Calu3 (cell line): ENCODE measurements around the gene FOXE1. TPM values are rescaled to one million over a fixed set of nuclear protein-coding genes. Genes with fewer than 3 reads are reported as not detected.

Experiments
- BruUV-seq: library from RNA; stranded (reverse); fragments of 400-500 nt; replicated peaks from 2 replicates; lab custom pipeline; 2021; lab: Mats Ljungman, UMichigan
- CTCF ChIA-PET: fragments of 300-600 bp; sonication (Branson Sonifier 250); formaldehyde crosslinking; loops from one replicate; lab custom pipeline; 2022; ENCODE audit warnings: antibody characterized with exemption; lab: Charles Lee
- DNase-seq: peaks from one replicate; pipeline ENCODE4 v3.0.0; 2022
- H3K27ac Mint-ChIP-seq: one replicate; pipeline ENCODE4 v1.8.0; 2022; ENCODE audit warnings: mixed read lengths; ENCODE audit not compliant: unreplicated experiment
- H3K27me3 Mint-ChIP-seq: one replicate; pipeline ENCODE4 v1.8.0; 2022; ENCODE audit warnings: mixed read lengths; ENCODE audit not compliant: unreplicated experiment
- H3K36me3 Mint-ChIP-seq: one replicate; pipeline ENCODE4 v1.8.0; 2022; ENCODE audit warnings: mild to moderate bottlenecking, moderate library complexity, mixed read lengths; ENCODE audit not compliant: insufficient read depth, unreplicated experiment
- H3K4me1 Mint-ChIP-seq: one replicate; pipeline ENCODE4 v1.8.0; 2022; ENCODE audit warnings: mild to moderate bottlenecking, low read depth, mixed read lengths; ENCODE audit not compliant: unreplicated experiment
- H3K4me3 Mint-ChIP-seq: one replicate; pipeline ENCODE4 v1.8.0; 2022; ENCODE audit warnings: mild to moderate bottlenecking, low read depth, moderate library complexity, mixed read lengths; ENCODE audit not compliant: unreplicated experiment
- H3K9me3 Mint-ChIP-seq: one replicate; pipeline ENCODE4 v1.8.0; 2022; ENCODE audit warnings: low read depth, mixed read lengths; ENCODE audit not compliant: unreplicated experiment
- intact Hi-C: fragments of 100-400 bp; cut with micrococcal nuclease; formaldehyde crosslinking; loops from one replicate; pipeline ENCODE4 v1.10.0; 2022; ENCODE audit not compliant: unreplicated experiment
- total RNA-seq: library from RNA; stranded (reverse); gene quantifications from 2 replicates; pipeline ENCODE4 v1.2.3, GENCODE V29; 2022
- TF ChIP-seq, protein P1 (sequence below): fragments of 200-600 bp; IDR thresholded peaks from one replicate; pipeline ENCODE4 v1.8.0; 2022; ENCODE audit warnings: antibody characterized with exemption; ENCODE audit not compliant: unreplicated experiment

The FOXE1 gene
- total RNA-seq, 1 experiment from 2014 or later: 9.1 TPM

DNA sequence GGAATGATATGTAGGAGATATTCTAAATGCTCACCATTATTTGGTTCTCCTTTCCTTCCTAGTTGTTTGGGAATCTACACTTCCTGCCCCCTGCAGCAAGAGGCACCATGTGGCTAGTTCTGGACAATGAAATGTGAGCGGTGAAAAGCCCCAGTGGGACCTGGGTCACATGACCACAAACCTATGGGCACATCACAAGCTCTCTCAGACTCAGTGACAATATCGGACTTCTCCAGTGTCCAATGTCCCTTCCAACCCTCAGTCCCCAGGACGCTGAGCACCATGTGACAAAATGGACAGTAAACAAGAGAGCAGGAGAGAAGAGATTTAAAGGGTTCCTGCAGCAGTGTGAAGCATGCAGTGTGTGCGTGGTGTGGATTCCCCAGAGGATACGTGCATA, 44.6 kb upstream of the FOXE1 start:
- DNase-seq: no peak
- no peaks in the 10 kb centered on the region for H3K9me3 Mint-ChIP-seq
- no peaks in the 10 kb centered on the region for H3K27me3 Mint-ChIP-seq
- intact Hi-C loops: no loop called here
- peaks cover 21% of the 10 kb centered on the region for H3K4me1 Mint-ChIP-seq
- no peak overlapping the region for H3K4me3 Mint-ChIP-seq
- peak overlapping the region; percentile 82 for H3K27ac Mint-ChIP-seq
- CTCF ChIA-PET: interaction anchor here (1.6 kb wide), 1 partner anchor 45 kb away, joined by 3 read pairs; no protein-coding TSS in a partner anchor
- TF ChIP-seq, protein P1, sequence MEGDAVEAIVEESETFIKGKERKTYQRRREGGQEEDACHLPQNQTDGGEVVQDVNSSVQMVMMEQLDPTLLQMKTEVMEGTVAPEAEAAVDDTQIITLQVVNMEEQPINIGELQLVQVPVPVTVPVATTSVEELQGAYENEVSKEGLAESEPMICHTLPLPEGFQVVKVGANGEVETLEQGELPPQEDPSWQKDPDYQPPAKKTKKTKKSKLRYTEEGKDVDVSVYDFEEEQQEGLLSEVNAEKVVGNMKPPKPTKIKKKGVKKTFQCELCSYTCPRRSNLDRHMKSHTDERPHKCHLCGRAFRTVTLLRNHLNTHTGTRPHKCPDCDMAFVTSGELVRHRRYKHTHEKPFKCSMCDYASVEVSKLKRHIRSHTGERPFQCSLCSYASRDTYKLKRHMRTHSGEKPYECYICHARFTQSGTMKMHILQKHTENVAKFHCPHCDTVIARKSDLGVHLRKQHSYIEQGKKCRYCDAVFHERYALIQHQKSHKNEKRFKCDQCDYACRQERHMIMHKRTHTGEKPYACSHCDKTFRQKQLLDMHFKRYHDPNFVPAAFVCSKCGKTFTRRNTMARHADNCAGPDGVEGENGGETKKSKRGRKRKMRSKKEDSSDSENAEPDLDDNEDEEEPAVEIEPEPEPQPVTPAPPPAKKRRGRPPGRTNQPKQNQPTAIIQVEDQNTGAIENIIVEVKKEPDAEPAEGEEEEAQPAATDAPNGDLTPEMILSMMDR: no peak
- H3K36me3 Mint-ChIP-seq: peaks cover 20% of the 10 kb centered on the region
- no TSS peak for BruUV-seq

DNA sequence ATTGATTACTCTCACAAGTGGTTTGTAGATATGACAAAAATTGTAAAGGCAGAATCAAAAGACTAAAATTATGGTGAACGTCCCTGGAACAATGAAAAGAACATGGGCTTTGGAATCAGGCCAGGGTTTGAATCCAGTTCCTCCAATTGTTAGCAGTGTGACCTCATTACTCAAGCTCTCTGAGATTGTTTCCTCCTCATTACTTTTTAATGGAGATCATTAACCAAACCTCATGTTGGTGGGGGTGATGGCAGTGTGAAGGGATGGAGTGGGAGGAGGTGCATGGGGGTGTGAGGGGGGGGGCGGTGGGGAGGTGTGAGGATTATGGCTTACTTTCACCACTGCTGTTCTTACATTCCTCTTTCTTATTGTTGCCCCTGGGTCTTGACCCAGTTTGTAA, 44.1 kb upstream of the FOXE1 start:
- Mint-ChIP-seq H3K27ac (peak overlapping the region; percentile 82), H3K27me3 (no peaks in the 10 kb centered on the region)

DNA sequence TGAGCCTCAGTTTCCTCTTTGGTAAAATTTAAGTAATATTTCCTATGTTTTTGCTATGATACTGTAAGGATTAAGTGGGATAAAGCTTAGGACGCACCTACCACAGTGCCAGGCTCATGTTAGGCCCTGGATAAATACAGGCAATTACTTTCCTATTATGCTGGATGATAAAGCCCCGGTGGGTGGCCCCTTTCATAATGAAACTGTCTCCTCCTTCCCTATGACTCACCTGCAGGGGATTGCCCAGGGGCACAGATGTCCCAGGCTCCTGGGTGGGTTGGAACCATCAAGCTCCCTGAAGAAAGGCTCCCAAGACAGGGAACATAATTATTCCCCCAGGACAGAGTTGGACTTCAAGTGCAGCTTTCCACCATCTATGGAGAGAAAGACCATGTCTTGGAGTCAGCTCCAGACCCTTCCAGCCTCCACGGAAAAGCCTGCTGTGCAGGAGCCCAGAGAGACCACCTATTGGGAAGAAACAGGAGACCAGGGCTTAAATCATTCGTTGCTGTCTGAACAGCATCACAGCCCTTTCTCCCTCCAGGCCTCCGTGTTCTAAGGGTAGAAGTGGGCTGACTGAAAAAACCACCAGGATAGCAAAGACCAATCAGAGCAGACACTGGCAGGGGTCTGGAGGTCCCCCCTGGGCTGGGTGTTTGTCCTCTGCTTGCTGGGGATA, 43.2 kb upstream of the FOXE1 start:
- H3K4me1 Mint-ChIP-seq: peaks cover 21% of the 10 kb centered on the region
- no TSS peak for BruUV-seq
- H3K9me3 Mint-ChIP-seq: no peaks in the 10 kb centered on the region
- no peak overlapping the region for H3K4me3 Mint-ChIP-seq
- TF ChIP-seq, protein P1: no peak
- intact Hi-C loops: no loop called here
- no peaks in the 10 kb centered on the region for H3K27me3 Mint-ChIP-seq
- H3K27ac Mint-ChIP-seq: no peak overlapping the region
- DNase-seq: no peak
- H3K36me3 Mint-ChIP-seq: peaks cover 10% of the 10 kb centered on the region
- CTCF ChIA-PET: interaction anchor here (0.5 to 1.6 kb wide), 2 partner anchors 44 to 67 kb away, joined by 3 read pairs; no protein-coding TSS in a partner anchor

More for the DNA sequence above, 44.1 kb upstream of the FOXE1 start:
- CTCF ChIA-PET: interaction anchor here (1.6 kb wide), 1 partner anchor 45 kb away, joined by 3 read pairs; no protein-coding TSS in a partner anchor
- peak; percentile 32 for DNase-seq
- H3K9me3 Mint-ChIP-seq: no peaks in the 10 kb centered on the region
- H3K36me3 Mint-ChIP-seq: peaks cover 14% of the 10 kb centered on the region
- H3K4me1 Mint-ChIP-seq: peaks cover 21% of the 10 kb centered on the region
- intact Hi-C loops: no loop called here
- H3K4me3 Mint-ChIP-seq: no peak overlapping the region
- BruUV-seq: no TSS peak
- TF ChIP-seq, protein P1: no peak

DNA sequence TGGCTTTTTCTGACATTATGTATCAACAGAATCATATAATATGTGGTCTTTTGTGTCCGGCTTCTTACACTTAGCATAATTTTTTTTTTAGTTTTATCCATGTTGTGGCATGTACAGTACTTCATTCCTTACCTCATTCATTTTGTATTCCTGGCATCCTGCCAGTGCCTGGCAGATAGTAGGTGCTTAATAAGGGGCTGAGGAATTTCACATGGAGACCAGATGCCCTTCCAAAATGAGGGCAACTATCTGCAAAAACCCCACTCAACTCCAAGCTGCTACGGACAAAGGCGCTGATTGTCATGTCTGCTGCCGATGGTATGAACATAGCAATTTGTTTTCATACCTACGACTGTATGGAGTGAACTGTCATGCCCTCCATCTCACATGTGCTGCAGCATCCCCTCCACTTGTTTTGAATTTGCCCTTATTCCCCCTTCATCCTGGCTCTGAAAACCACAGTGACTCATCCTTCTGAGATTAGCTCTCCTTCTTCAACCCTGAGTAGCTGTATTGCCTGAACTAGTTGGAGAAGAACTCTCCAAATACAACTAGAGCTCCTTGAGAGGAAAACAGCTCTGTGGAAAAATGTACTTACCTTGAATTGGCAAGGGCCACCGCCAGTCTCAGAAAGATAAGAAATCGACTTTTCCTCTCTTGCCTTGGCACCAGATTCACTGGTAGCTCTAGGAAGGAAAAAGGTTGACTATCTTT, 41.3 kb upstream of the FOXE1 start:
- DNase-seq: no peak
- Mint-ChIP-seq H3K9me3 (no peaks in the 10 kb centered on the region), H3K27ac (peak overlapping the region; percentile 75), H3K36me3 (peaks cover 10% of the 10 kb centered on the region), H3K27me3 (no peaks in the 10 kb centered on the region), H3K4me1 (peaks cover 21% of the 10 kb centered on the region), H3K4me3 (no peak overlapping the region)
- TF ChIP-seq, protein P1: no peak
- no TSS peak for BruUV-seq
- intact Hi-C loops: loop anchor here (1.0 kb wide), 1 partner anchor 19 kb away; no protein-coding TSS in a partner anchor
- CTCF ChIA-PET: interaction anchor here (1.0 kb wide), 1 partner anchor 42 kb away, joined by 4 read pairs; no protein-coding TSS in a partner anchor
